Lung microvascular endothelial cell (primary cell): ENCODE results near the gene C6orf132. TPM values are rescaled to one million over a fixed set of nuclear protein-coding genes. Genes with fewer than 3 reads are reported as not detected.

ENCODE experiments used
- DNase-seq, 2 donors: peaks; one replicate each; pipeline versions ENCODE4 v3.0.0 to v3.0.0-alpha.2; 2010; ENCODE audit warnings: low read depth in 2 of 2
- total RNA-seq: library from RNA; depleted of rRNA; stranded (reverse); fragments of >200 nt; gene quantifications from 2 replicates; pipeline ENCODE4 v1.2.1, GENCODE V29; 2014

C6orf132 gene
- total RNA-seq, 1 donor from 2014 or later: under 0.01 TPM

GRCh38 chr6:42135161-42135560, 7.3 kb downstream of the C6orf132 start:
- no peak for DNase-seq

DNA sequence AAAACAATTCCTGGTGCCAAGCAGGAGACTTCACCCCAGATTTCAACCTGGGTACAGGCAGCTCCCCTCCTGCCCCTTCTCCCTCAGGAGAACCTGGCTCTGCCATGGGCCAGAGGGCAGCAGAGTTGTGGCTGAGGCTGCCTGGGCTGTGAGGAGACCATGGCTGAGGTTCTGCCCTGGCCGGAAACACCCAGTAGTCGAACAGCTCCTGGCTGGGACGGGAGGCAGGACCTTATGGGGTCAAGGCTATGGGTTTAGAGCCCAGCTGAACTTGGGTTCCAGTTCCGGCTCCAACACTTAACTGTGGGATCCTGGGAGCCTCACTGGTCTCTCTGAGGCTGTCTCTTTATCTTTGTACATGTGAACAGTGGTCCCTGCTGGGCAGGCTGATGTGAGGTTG, 8.5 kb downstream of the C6orf132 start:
- DNase-seq: no peak

GRCh38 chr6:42131531-42131930, 10.9 kb downstream of the C6orf132 start:
- DNase-seq: peak; percentile 45 to 81

DNA sequence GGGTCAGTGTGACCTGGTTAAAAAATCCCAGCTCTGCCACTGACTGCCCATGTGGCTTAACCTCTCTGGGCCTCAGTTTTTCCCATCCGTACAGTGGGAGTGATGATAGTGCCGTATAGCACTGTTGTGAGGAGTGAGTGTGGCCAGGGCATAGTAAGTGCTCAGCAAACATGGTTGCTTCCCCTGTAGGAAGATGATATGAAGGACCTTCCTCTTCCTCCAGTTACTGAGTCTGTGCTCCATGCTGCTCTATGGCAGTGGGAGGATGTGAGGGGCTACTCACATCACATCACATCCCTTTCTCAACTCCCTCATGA, 13.1 kb downstream of the C6orf132 start:
- no peak for DNase-seq

DNA sequence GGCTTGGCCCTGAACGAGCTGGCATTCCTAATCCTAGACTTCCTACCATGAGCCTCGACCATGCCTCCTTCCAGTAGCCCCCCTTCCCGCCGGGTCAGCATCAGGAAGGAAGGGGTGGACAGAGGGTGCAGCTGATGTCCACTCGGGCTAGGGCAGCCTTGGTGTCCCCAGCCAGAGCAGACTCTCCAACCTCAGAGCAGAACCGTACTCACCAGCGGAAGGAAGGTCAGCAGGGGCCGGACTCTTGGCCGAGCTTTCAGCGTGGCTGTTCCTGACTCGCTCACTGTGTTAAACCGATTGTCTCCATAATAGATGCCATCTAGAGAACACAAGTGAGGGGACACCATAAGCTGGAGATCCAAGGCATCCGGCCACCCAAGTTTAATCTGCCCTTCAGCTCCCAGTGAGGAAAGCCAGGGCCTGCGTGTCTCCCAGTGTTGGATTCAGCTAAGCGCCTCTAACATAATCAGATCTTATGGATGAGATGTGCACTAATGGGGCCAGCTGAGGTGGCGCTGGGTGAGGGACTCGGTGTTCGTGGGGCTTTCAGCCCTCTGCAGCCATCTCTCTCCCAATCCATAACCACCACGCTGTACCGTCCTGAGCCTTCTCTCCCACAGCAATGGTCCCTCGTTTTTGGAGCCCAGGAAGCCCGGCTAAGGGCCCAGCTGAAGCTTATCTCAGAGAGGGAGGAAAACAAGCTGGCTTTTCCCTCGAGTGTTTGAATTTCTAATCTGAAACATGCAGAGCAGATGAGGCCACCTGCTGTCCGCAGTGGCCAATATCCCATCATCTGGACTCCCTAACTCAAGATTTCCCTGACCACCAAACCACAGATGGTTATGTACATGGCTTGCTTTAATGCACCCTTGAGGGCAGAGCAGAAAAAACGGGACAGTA, 13.7 kb downstream of the C6orf132 start:
- DNase-seq: peak; percentile 55 to 72

- no peak for DNase-seq
Measured at GRCh38 chr6:42125663-42126062, 16.8 kb downstream of the C6orf132 start.

DNA sequence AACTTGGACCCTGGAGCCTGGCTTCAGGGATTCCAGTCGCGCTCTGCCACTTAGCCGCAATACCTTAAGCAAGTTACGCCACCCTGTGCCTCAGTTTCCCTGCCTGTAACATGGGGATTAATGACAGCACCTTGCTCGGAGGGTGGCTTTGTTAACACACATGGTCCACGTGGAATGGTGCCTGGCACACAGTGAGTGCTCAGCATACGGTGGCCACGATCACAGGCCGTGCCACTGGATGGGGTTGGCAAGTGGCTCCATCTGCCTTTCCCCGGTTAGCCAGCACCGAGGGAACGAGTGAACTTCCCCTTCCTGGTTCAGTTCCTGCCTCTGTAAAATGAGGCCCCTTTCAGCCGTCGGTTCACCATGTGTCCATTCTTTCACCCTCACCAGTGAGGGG, 17.2 kb downstream of the C6orf132 start:
- DNase-seq: no peak

DNA sequence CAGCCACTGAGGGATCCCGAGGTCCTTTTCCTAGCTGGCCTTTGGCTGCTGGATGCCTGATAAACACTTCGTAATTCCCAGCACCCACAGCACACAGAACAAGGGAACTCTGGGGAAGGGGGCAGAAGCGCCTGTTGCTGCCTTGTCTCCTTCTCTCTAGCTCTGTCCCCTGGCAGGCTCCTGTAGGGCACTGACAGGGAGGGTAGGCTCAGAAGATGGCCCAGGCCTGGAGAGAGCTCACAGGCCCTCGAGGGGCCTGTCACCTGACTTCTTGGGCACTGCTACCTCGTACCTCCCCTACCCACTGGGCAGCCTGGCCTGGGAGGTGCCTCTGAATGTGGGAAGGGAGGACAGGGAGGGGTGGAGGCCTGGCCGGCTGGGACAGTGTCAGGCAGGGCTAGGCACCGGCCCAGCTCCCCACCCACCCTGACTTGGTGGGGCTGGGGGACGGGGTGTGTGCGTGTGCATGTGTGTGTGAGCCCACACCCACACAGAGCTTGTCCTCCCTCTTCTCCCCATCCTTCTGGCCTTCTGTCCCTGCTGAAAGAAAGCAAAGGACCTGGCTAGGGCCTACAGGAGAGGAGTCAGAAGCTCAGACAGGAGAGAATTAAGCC, 18.1 kb downstream of the C6orf132 start:
- no peak for DNase-seq

DNA sequence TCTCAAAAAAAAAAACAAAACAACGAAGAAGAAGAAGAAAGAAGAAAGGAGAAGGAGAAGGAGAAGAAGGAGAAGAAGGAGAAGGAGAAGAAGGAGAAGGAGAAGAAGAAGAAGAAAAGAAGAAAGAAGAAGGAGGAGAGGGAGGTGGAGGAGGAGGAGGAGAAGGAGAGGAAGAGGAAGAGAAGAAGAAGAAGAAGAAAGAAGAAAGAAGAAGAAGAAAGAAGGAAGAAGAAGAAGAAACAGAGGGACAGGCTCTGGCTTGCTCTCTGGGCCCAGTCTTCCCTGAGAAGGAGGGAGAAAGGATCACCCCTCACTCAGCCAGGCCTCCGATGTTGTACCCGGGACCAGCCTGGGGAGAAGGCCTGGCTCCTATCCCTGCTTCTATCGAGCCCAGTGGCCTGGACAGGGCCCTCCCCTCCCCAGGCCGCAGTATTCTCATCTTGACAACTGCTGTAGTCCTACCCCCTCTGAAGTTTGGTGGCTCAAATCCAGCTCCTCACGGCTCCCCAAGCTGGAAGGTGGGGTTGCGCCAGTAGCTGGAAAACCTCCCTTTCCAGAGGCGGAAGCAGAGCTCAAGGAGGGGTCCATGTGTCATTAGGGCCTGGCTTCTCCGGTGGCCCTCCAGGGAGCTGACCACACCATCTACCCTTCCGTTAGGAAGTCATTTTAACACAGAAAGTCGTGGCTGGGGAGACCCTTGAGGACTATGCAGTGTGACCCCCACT, 18.9 kb downstream of the C6orf132 start:
- DNase-seq: no peak

- no peak for DNase-seq
Measured at GRCh38 chr6:42120895-42121865, 21.2 kb downstream of the C6orf132 start.

DNA sequence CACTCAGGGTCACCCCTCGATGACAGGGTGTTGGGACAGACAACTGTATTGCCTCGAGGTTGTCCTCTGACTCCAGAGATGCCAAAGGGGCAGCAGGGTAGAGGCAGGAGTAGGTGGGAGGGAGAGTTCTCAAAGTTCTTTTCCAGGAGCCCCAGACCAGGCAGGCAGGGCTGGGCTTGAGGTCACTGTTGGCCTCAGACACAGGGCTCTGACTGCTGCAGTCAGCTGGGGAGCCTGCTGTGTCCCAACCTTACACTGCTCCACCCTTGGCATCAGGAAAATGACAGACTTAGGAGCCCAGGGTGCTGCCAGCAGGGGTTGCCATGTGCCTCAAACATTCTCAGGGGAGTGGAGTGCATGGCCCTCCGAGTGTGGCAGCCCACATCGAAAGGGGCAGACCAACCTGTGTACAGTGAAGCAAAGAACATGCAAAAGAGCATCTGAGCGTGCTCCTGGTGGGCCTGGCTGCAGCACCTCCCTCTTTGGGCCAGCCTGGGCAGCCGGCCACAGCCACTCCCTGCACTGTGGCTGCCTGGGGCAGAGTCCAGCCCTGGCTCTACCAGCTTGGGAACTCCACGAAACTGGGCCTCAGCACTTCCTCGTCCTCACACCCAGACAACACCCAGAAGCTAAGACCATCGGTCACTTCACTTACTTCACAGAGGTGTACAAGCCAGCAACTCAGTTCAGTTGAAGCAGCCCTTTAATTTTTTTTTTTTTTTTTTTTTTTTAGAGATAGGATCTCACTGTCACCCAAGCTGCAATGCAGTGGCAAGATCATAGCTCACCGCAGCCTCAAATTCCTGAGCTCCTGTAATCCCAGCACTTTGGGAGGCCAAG, 24.0 kb downstream of the C6orf132 start:
- no peak for DNase-seq

- DNase-seq: no peak
Measured at GRCh38 chr6:42117843-42118161, 24.6 kb downstream of the C6orf132 start.

DNA sequence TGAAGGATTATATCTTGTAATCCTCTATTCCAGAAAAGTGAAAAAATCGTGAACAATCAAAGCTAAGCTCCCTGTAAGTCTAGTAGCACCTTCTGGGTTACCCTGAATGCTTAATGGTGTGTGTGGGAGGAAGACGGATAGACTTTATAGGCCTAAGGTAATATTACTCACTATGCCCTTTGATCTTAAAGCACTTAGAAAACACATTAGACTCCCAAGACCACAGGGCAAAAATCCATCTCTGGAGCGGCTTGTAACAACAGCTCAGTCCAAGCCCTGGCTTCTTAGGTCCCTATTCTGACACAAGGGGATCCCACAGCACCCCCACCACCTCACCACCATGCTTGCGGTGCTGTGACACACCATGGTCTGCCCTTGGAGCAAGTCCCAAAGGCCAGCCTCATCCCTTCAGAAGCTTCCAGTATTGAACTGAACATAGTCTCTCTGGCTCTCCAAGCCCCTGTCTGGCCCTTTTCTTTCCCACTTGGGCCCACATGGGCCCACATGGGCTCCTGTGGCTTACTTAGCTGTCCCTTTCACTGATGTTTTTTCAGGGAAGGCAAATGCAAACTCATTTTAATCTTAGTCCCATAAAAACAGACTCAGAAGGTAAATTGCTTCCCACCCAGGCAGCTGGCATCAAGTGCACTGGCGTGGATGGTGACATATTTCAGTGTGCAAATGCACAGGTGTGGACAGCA, 28.3 kb downstream of the C6orf132 start:
- DNase-seq: no peak

- no peak for DNase-seq
Measured at GRCh38 chr6:42112351-42112750, 30.1 kb downstream of the C6orf132 start.

DNA sequence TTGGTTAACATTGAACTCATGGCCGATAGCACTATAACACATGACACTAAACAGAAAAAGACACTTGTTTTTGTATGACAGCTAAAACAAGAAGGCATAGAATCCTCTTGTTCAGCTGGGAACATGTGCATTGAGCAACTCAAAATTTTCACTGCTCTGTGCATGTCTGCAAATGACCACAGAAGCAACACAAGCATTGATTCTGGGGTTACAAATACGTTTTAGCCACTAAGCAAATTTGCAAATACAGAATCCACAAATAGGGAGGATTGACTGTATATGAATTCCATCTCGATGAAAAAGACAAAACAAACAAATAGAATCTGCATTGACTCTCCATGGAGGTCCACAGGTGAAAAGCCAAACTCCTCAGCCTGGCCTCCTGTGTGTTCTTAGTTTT, 31.7 kb downstream of the C6orf132 start:
- DNase-seq: no peak

GRCh38 chr6:42108071-42108470, 34.3 kb downstream of the C6orf132 start:
- DNase-seq: no peak

GRCh38 chr6:42106112-42107023, 36.1 kb downstream of the C6orf132 start:
- no peak for DNase-seq

GRCh38 chr6:42105709-42106108, 36.7 kb downstream of the C6orf132 start:
- no peak for DNase-seq

- no peak for DNase-seq
Measured at GRCh38 chr6:42105156-42105648, 37.2 kb downstream of the C6orf132 start.
